Measurements from ENCODE around the gene UBAC2.

The UBAC2 gene

DNA sequence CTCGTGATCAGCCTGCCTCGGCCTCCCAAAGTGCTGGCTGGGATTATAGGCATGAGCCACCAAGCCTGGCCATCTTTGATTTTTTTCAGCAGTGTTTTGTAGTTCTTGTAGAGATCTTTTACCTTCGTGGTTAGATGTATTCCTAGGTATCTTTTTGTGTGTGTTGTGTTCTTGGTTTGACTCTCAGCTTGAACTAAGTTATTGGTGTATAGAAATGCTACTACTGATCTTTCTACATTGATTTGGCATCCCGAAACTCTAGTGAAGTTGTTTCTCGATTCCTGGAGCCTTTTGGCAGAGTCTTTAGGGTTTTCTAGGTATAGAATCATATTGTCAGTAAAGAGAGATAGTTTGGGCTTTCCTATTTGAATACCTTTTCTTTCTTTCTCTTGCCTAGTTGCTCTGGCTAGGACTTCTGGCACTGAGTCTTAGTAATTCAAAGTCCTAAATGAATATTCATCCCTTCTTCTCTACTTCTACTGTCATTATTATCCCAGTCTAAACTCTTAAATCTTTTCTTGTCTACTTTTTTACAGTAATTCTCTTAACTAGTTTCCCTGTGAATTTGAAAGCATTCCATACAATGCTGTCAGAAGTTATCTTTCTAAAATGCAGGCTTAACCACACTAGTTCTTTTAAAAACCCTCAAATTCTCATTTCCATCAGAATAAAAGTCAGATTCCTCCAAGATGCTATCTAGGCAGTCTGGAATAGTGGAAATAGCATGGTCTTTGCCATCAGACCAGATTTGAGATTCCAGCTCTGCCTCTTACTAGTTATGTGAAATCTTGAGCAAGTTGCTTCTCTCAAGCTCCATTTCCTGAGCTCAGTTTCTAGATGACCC, 50.5 kb downstream of the UBAC2 start:
- no peak for DNase-seq (ENCODE audit: extremely low spot score)
- TF ChIP-seq SUZ12 (IDR thresholded peaks at IDR 0.05): no peak
- TF ChIP-seq ARNT (IDR thresholded peaks at IDR 0.05): no peak
- no peak for TF ChIP-seq ELF4 (IDR thresholded peaks at IDR 0.05)
- TF ChIP-seq ZNF384 (IDR thresholded peaks at IDR 0.05): no peak
- no peak for TF ChIP-seq CTBP1 (IDR thresholded peaks at IDR 0.05; ENCODE audit: borderline replicate concordance)
- ChIA-PET CTCF (interaction anchor here (0.6 to 1.1 kb wide), 2 partner anchors 15 to 92 kb away, joined by 3 read pairs; no protein-coding TSS in a partner anchor), POLR2A (interaction anchor here (2.6 kb wide), 1 partner anchor 51 kb away, joined by 5 read pairs; the partner anchor contains the start of gene UBAC2)

DNA sequence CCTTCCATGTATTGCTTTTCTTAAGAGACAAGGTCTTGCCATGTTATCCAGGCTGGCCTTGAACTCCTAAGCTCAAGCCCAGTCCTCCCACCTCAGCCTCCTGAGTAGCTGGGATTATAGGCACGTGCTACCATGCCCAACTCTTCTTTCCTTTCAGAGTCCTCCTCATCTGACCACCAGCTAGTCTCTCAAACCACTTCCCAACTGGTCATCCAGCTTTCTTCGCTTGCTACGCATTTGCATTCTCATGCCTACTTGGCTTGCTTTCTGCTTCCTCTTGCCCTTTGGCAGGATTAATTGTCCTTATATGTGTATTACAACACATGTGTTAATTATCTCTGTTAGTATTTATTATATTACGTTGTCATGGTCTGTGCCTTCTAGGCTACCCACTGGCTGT, 51.3 kb downstream of the UBAC2 start:
- POLR2A ChIA-PET: interaction anchor here (2.6 kb wide), 1 partner anchor 52 kb away, joined by 5 read pairs; the partner anchor contains the start of gene UBAC2
- no peak for TF ChIP-seq TARDBP (IDR thresholded peaks at IDR 0.05)
- no peak for TF ChIP-seq CTBP1 (IDR thresholded peaks at IDR 0.05; ENCODE audit: borderline replicate concordance)
- no peak for TF ChIP-seq FOXM1 (IDR thresholded peaks at IDR 0.05; ENCODE audit: borderline replicate concordance)
- no peak for TF ChIP-seq HDGF (IDR thresholded peaks at IDR 0.05; ENCODE audit: borderline replicate concordance)
- TF ChIP-seq ELF4 (IDR thresholded peaks at IDR 0.05): no peak
- TF ChIP-seq SP1 (IDR thresholded peaks at IDR 0.05): no peak
- CTCF ChIA-PET: interaction anchor here (1.1 kb wide), 1 partner anchor 14 kb away, joined by 3 read pairs; no protein-coding TSS in a partner anchor
- no peak for DNase-seq (ENCODE audit: extremely low spot score)

DNA sequence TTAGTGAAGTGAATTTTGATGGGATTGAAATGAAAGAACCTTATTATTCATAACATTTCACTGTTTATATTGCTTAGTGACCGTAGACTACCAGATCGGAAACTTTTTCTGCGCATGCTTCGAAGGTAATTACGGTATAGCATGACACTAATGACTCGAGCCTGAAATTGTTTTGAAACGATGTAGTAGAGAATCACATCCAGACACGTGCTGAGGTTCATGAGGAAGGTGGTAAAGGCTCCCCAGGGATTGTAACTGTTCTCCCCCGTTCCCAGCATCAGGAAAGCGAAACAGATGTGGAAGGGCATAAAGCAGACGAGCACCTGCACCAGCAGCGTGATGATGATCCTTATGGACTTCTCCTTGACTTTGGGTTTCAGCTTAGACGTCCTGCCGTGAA, 54.2 kb downstream of the UBAC2 start:
- ChIA-PET POLR2A (no interaction called here), CTCF (interaction anchor here (0.6 kb wide), 1 partner anchor 336 kb away, joined by 4 read pairs; no protein-coding TSS in a partner anchor)
- DNase-seq (ENCODE audit: extremely low spot score): no peak
- no peak for TF ChIP-seq ELF4 (IDR thresholded peaks at IDR 0.05)
- TF ChIP-seq FOXK2 (IDR thresholded peaks at IDR 0.05): no peak
- no peak for TF ChIP-seq TARDBP (IDR thresholded peaks at IDR 0.05)
- no peak for TF ChIP-seq CTBP1 (IDR thresholded peaks at IDR 0.05; ENCODE audit: borderline replicate concordance)
- TF ChIP-seq NFRKB (IDR thresholded peaks at IDR 0.05): no peak
- no peak for TF ChIP-seq HDGF (IDR thresholded peaks at IDR 0.05; ENCODE audit: borderline replicate concordance)
- no peak for TF ChIP-seq ARNT (IDR thresholded peaks at IDR 0.05)
- no peak for TF ChIP-seq FOXM1 (IDR thresholded peaks at IDR 0.05; ENCODE audit: borderline replicate concordance)
- no peak for TF ChIP-seq BHLHE40 (IDR thresholded peaks at IDR 0.05; ENCODE audit: borderline replicate concordance)
- TF ChIP-seq LEF1 (IDR thresholded peaks at IDR 0.05; ENCODE audit: borderline replicate concordance): no peak
- TF ChIP-seq SP1 (IDR thresholded peaks at IDR 0.05): no peak
- no peak for TF ChIP-seq L3MBTL2 (conservative IDR thresholded peaks at IDR 0.05)
- no peak for TF ChIP-seq ZNF384 (IDR thresholded peaks at IDR 0.05)
- TF ChIP-seq, protein P1, sequence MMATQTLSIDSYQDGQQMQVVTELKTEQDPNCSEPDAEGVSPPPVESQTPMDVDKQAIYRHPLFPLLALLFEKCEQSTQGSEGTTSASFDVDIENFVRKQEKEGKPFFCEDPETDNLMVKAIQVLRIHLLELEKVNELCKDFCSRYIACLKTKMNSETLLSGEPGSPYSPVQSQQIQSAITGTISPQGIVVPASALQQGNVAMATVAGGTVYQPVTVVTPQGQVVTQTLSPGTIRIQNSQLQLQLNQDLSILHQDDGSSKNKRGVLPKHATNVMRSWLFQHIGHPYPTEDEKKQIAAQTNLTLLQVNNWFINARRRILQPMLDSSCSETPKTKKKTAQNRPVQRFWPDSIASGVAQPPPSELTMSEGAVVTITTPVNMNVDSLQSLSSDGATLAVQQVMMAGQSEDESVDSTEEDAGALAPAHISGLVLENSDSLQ (IDR thresholded peaks at IDR 0.05): no peak
- no peak for TF ChIP-seq SUZ12 (IDR thresholded peaks at IDR 0.05)
- TF ChIP-seq FOXA1 (IDR thresholded peaks at IDR 0.05): no peak

DNA sequence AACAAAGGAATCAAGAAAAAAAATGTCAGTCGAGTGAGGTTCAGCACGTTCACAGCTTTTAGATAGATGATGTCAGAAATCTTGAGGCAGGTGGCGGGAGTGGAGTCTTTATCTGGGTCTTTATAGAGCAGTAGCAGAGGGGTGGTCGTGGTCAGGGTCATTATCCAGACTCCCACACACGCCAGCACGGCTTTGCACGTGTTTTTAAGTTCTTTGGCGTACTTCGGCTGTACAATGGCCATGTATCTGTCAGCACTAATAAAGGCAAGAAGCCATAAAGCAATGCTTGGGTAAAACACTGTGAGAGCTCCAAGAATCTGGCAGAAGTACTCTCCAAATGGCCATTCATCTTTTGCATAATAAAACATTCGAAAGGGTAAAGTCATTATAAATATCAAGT, 54.6 kb downstream of the UBAC2 start:
- ChIA-PET CTCF (interaction anchor here (0.6 kb wide), 1 partner anchor 335 kb away, joined by 4 read pairs; no protein-coding TSS in a partner anchor), POLR2A (no interaction called here)
- no peak for TF ChIP-seq FOXA1 (IDR thresholded peaks at IDR 0.05)
- no peak for TF ChIP-seq NFRKB (IDR thresholded peaks at IDR 0.05)
- TF ChIP-seq ZNF384 (IDR thresholded peaks at IDR 0.05): no peak
- no peak for TF ChIP-seq SUZ12 (IDR thresholded peaks at IDR 0.05)
- no peak for TF ChIP-seq ELF4 (IDR thresholded peaks at IDR 0.05)
- TF ChIP-seq LEF1 (IDR thresholded peaks at IDR 0.05; ENCODE audit: borderline replicate concordance): no peak
- DNase-seq (ENCODE audit: extremely low spot score): no peak

DNA sequence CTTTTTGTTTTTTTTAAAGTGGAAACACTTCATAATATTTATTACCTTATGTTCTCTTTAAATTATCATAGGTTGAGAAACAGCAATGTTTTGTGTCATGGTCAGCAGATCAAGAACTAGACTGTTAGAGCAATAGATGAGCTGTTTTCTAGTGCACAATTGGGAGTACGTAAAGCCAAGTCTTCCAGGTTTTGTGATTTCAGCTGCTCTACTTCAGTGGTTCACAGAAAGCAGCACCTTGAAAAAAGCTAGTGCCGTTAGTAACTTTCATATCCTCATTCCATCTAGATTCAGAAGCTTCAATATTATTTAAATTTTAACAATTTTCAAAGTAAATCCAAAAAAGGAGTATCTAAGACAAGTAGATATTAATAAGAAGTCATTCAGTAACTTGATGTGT, 55.6 kb downstream of the UBAC2 start:
- ChIA-PET POLR2A (interaction anchor here (1.0 kb wide), 1 partner anchor 56 kb away, joined by 4 read pairs; the partner anchor contains the start of gene UBAC2), CTCF (no interaction called here)
- TF ChIP-seq, protein P1 (IDR thresholded peaks at IDR 0.05): no peak
- no peak for TF ChIP-seq FOXA1 (IDR thresholded peaks at IDR 0.05)
- no peak for TF ChIP-seq ELF4 (IDR thresholded peaks at IDR 0.05)
- no peak for TF ChIP-seq NFRKB (IDR thresholded peaks at IDR 0.05)
- no peak for TF ChIP-seq ARNT (IDR thresholded peaks at IDR 0.05)
- no peak for TF ChIP-seq FOXM1 (IDR thresholded peaks at IDR 0.05; ENCODE audit: borderline replicate concordance)
- no peak for TF ChIP-seq TARDBP (IDR thresholded peaks at IDR 0.05)
- no peak for TF ChIP-seq L3MBTL2 (conservative IDR thresholded peaks at IDR 0.05)
- TF ChIP-seq SUZ12 (IDR thresholded peaks at IDR 0.05): no peak
- TF ChIP-seq HDGF (IDR thresholded peaks at IDR 0.05; ENCODE audit: borderline replicate concordance): no peak
- TF ChIP-seq FOXK2 (IDR thresholded peaks at IDR 0.05): no peak
- no peak for TF ChIP-seq LEF1 (IDR thresholded peaks at IDR 0.05; ENCODE audit: borderline replicate concordance)
- no peak for TF ChIP-seq SP1 (IDR thresholded peaks at IDR 0.05)
- TF ChIP-seq BHLHE40 (IDR thresholded peaks at IDR 0.05; ENCODE audit: borderline replicate concordance): no peak
- TF ChIP-seq CTBP1 (IDR thresholded peaks at IDR 0.05; ENCODE audit: borderline replicate concordance): no peak
- no peak for TF ChIP-seq ZNF384 (IDR thresholded peaks at IDR 0.05)
- DNase-seq (ENCODE audit: extremely low spot score): no peak

DNA sequence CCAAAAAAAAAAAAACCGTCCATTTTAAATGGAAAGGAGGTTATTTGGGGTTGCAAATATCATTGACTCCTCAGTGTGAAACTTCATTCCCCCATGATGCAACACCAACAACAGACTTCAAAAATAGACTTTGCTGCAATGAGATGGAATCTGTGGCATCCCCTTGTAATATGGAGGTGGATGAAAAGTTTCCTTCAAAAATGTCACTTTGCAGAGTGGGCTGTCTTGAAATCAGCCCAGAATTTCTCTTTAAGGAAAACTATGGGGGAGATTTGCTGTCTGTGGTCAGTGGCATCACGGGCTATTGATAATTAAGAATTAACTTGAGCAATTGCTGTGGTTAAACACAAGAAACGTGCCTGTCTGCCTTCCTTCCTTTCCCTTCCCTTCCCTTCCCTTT, 56.1 kb downstream of the UBAC2 start:
- POLR2A ChIA-PET: interaction anchor here (1.0 kb wide), 1 partner anchor 56 kb away, joined by 4 read pairs; the partner anchor contains the start of gene UBAC2

More for the DNA sequence above, 56.1 kb downstream of the UBAC2 start:
- no peak for DNase-seq (ENCODE audit: extremely low spot score)
- CTCF ChIA-PET: no interaction called here
- TF ChIP-seq SUZ12 (IDR thresholded peaks at IDR 0.05) (no peak), FOXM1 (IDR thresholded peaks at IDR 0.05; ENCODE audit: borderline replicate concordance) (no peak), BHLHE40 (IDR thresholded peaks at IDR 0.05; ENCODE audit: borderline replicate concordance) (no peak), FOXA1 (IDR thresholded peaks at IDR 0.05) (no peak), NFRKB (IDR thresholded peaks at IDR 0.05) (no peak), FOXK2 (IDR thresholded peaks at IDR 0.05) (no peak), SP1 (IDR thresholded peaks at IDR 0.05) (no peak), ELF4 (IDR thresholded peaks at IDR 0.05) (no peak)
- TF ChIP-seq, protein P1 (IDR thresholded peaks at IDR 0.05): no peak
